ENCODE data around the gene BIN2. TPM values are rescaled to one million over a fixed set of nuclear protein-coding genes. Genes with fewer than 3 reads are reported as not detected.
A peak's percentile ranks its signal among the peaks of the same experiment; 100 is the strongest.

The BIN2 gene
- total and polyA plus RNA-seq, 10 of the 15 experiments (the other 5 are each of a cell fraction or from before 2014, with no cell fraction given): 8.6 to 42.9 (median 32.1) TPM

DNA sequence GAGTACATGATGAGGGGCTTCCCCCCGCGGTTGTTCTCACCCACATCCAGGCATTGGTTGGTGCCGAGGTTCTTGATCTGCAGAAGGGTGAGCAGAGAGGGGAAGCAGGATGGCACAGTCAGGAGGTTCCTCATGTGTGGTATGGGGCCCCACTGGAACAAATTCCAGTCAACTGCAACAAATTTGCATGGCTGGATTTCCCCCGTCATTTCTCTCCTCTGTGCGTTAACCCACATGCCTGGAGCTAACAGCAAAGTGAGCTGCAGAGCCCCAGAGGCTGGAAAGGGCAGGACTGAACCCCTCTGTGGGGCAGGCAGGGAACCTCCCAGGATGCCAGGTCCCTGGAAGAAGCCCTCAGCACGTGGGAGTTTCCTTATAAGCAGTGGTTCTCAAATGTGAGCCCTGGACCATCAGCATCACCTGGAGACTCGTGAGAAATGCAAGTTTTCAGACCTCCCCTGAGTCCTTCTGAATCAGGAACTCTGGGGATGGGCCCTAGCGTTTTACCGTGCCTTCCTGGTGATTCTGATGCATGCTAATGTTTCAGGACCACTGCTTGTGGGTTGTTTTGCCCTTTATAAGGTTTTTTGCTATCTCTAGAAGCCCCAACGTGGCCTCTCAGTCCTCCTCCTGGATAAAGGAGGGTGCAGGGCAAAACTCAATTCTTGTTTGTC, 33.5 kb upstream of the BIN2 start:
- ChIA-PET SMC1A (ENCODE audit: uncharacterized antibody, unreplicated experiment) (interaction anchor here (1.3 kb wide), 1 partner anchor 16 kb away, joined by 4 read pairs; no protein-coding TSS in a partner anchor), POLR2A (interaction anchor here (1.1 kb wide), 1 partner anchor 11 kb away, joined by 3 read pairs; no protein-coding TSS in a partner anchor), CTCF (interaction anchor here (0.6 to 1.0 kb wide), 3 partner anchors 17 to 347 kb away, joined by 3 read pairs; no protein-coding TSS in a partner anchor), RAD21 (ENCODE audit: unreplicated experiment) (interaction anchor here (0.7 to 1.0 kb wide), 2 partner anchors 11 to 16 kb away, joined by 3 to 5 read pairs; no protein-coding TSS in a partner anchor)
- Histone ChIP-seq H3K79me2 (ENCODE audit: control insufficient read depth, insufficient read depth, low read length) (no peaks in the 10 kb centered on the region), H3K36me3 (ENCODE audit: control insufficient read depth in 2 of 2, insufficient read depth in 2 of 2, low read length in 1 of 2) (peaks cover 0 to 10% of the 10 kb centered on the region in 2 experiments; a peak in 3 of 4 replicates), H3K4me1 (ENCODE audit: control insufficient read depth, insufficient read depth, low read length) (peaks cover 21% of the 10 kb centered on the region), H4K20me1 (ENCODE audit: control insufficient read depth, insufficient read depth) (no peaks in the 10 kb centered on the region), H3K4me2 (ENCODE audit: control insufficient read depth, insufficient read depth) (peak overlapping the region; percentile 73), H3K27me3 (replicated peaks in 1 of 2; ENCODE audit: control insufficient read depth in 2 of 2, insufficient read depth in 2 of 2, low read length in 1 of 2) (no peaks in the 10 kb centered on the region), H3K9ac (ENCODE audit: control insufficient read depth, insufficient read depth, low read length) (peak overlapping the region; percentile 29; the same call in 1 of the 2 replicates), H2AFZ (ENCODE audit: control insufficient read depth, low read depth, low read length) (no peak overlapping the region; the same call in 1 of the 2 replicates), H3K4me3 (0 out of 2 replicates have a peak overlapping the region, but pooled peaks have one; percentile 5), H3K9me3 (replicated peaks; ENCODE audit: control insufficient read depth, insufficient read depth, low read length) (peaks cover 2% of the 10 kb centered on the region; the same call in 2 of the 3 replicates), H3K27ac (ENCODE audit: control insufficient read depth, insufficient read depth) (peak overlapping the region; percentile 61)
- BruUV-seq (replicated peaks): no TSS peak
- DNase-seq (ENCODE audit: low read depth, low spot score) (peak; percentile 64), ATAC-seq (peak; percentile 93), FAIRE-seq (peak; percentile 81)
- in situ Hi-C loops (cut with MboI) (no loop called here), intact Hi-C loops (cut with micrococcal nuclease; ENCODE audit: unreplicated experiment) (no loop called here)
- 4% methylated on average over 10 of the region's 10 CpGs for WGBS (ENCODE audit: insufficient coverage, insufficient replicate concordance, low lambda C conversion rate, missing lambda C conversion rate)
- TF ChIP-seq ASH2L (IDR thresholded peaks at IDR 0.05; ENCODE audit: borderline replicate concordance, low read depth): 0 out of 2 replicates have a peak, but pooled peaks have one; percentile 27
- TF ChIP-seq, protein P1, sequence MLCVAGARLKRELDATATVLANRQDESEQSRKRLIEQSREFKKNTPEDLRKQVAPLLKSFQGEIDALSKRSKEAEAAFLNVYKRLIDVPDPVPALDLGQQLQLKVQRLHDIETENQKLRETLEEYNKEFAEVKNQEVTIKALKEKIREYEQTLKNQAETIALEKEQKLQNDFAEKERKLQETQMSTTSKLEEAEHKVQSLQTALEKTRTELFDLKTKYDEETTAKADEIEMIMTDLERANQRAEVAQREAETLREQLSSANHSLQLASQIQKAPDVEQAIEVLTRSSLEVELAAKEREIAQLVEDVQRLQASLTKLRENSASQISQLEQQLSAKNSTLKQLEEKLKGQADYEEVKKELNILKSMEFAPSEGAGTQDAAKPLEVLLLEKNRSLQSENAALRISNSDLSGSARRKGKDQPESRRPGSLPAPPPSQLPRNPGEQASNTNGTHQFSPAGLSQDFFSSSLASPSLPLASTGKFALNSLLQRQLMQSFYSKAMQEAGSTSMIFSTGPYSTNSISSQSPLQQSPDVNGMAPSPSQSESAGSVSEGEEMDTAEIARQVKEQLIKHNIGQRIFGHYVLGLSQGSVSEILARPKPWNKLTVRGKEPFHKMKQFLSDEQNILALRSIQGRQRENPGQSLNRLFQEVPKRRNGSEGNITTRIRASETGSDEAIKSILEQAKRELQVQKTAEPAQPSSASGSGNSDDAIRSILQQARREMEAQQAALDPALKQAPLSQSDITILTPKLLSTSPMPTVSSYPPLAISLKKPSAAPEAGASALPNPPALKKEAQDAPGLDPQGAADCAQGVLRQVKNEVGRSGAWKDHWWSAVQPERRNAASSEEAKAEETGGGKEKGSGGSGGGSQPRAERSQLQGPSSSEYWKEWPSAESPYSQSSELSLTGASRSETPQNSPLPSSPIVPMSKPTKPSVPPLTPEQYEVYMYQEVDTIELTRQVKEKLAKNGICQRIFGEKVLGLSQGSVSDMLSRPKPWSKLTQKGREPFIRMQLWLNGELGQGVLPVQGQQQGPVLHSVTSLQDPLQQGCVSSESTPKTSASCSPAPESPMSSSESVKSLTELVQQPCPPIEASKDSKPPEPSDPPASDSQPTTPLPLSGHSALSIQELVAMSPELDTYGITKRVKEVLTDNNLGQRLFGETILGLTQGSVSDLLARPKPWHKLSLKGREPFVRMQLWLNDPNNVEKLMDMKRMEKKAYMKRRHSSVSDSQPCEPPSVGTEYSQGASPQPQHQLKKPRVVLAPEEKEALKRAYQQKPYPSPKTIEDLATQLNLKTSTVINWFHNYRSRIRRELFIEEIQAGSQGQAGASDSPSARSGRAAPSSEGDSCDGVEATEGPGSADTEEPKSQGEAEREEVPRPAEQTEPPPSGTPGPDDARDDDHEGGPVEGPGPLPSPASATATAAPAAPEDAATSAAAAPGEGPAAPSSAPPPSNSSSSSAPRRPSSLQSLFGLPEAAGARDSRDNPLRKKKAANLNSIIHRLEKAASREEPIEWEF (IDR thresholded peaks at IDR 0.05; ENCODE audit: insufficient replicate concordance, low read depth, low read length): no peak
- TF ChIP-seq SREBF2 (IDR thresholded peaks at IDR 0.05; ENCODE audit: low read length): no peak
- TF ChIP-seq, protein P2, sequence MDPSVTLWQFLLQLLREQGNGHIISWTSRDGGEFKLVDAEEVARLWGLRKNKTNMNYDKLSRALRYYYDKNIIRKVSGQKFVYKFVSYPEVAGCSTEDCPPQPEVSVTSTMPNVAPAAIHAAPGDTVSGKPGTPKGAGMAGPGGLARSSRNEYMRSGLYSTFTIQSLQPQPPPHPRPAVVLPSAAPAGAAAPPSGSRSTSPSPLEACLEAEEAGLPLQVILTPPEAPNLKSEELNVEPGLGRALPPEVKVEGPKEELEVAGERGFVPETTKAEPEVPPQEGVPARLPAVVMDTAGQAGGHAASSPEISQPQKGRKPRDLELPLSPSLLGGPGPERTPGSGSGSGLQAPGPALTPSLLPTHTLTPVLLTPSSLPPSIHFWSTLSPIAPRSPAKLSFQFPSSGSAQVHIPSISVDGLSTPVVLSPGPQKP (IDR thresholded peaks at IDR 0.05; ENCODE audit: low read depth, low read length): no peak
- TF ChIP-seq MEF2B (IDR thresholded peaks at IDR 0.05; ENCODE audit: partially characterized antibody, poor library complexity, severe bottlenecking): peak; percentile 64
- no peak for TF ChIP-seq STAT1 (conservative IDR thresholded peaks at IDR 0.05)
- TF ChIP-seq, protein P3, sequence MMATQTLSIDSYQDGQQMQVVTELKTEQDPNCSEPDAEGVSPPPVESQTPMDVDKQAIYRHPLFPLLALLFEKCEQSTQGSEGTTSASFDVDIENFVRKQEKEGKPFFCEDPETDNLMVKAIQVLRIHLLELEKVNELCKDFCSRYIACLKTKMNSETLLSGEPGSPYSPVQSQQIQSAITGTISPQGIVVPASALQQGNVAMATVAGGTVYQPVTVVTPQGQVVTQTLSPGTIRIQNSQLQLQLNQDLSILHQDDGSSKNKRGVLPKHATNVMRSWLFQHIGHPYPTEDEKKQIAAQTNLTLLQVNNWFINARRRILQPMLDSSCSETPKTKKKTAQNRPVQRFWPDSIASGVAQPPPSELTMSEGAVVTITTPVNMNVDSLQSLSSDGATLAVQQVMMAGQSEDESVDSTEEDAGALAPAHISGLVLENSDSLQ (IDR thresholded peaks at IDR 0.05): no peak
- TF ChIP-seq, protein P4, sequence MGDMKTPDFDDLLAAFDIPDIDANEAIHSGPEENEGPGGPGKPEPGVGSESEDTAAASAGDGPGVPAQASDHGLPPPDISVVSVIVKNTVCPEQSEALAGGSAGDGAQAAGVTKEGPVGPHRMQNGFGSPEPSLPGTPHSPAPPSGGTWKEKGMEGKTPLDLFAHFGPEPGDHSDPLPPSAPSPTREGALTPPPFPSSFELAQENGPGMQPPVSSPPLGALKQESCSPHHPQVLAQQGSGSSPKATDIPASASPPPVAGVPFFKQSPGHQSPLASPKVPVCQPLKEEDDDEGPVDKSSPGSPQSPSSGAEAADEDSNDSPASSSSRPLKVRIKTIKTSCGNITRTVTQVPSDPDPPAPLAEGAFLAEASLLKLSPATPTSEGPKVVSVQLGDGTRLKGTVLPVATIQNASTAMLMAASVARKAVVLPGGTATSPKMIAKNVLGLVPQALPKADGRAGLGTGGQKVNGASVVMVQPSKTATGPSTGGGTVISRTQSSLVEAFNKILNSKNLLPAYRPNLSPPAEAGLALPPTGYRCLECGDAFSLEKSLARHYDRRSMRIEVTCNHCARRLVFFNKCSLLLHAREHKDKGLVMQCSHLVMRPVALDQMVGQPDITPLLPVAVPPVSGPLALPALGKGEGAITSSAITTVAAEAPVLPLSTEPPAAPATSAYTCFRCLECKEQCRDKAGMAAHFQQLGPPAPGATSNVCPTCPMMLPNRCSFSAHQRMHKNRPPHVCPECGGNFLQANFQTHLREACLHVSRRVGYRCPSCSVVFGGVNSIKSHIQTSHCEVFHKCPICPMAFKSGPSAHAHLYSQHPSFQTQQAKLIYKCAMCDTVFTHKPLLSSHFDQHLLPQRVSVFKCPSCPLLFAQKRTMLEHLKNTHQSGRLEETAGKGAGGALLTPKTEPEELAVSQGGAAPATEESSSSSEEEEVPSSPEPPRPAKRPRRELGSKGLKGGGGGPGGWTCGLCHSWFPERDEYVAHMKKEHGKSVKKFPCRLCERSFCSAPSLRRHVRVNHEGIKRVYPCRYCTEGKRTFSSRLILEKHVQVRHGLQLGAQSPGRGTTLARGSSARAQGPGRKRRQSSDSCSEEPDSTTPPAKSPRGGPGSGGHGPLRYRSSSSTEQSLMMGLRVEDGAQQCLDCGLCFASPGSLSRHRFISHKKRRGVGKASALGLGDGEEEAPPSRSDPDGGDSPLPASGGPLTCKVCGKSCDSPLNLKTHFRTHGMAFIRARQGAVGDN (IDR thresholded peaks at IDR 0.05): peak; percentile 58
- peak; percentile 49; the same call in 1 of the 2 replicates for TF ChIP-seq MTA3 (IDR thresholded peaks at IDR 0.05; ENCODE audit: borderline replicate concordance, low read length)
- TF ChIP-seq PAX5 (IDR thresholded peaks at IDR 0.05; ENCODE audit: borderline replicate concordance, low read depth, low read length): peak; percentile 47; the same call in 1 of the 2 replicates
